ENCODE data around the gene TTLL1.

- TF ChIP-seq CTCF (IDR thresholded peaks at IDR 0.05) (no peak), POLR2A (IDR thresholded peaks at IDR 0.05) (no peak), EP300 (IDR thresholded peaks at IDR 0.05) (no peak), POLR2AphosphoS5 (IDR thresholded peaks at IDR 0.05) (no peak)
Measured at GRCh38 chr22:43133401-43133800, 44.2 kb upstream of the TTLL1 start.

Measured in sigmoid colon (tissue), 4 donors.